ENCODE data around the gene DNAH1.

Gene DNAH1

DNA sequence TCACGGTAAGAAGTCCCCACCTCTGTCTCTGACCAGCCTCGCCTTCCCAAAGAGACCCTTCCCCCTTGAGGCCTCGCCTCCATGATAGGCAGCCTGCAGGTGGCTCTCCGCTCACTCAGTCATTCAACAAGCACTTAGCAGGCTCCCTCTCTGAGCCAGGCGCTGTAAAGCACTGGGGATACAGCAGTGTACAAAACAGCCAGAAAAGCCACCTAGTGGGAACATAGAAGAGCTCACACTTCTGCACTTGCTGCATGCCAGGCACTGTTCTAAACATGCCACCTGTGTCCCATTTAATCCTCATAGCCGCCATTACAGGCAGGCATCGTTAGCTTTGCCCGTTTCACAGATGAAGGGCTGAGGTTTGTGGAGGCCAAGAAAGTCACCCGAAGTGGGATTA lies 72.8 kb downstream of the DNAH1 start:
- Histone ChIP-seq H3F3A (ENCODE audit: insufficient read depth) (no peaks in the 10 kb centered on the region), H3K27ac (ENCODE audit: low read depth, low read length) (no peak overlapping the region), H3K9me3 (ENCODE audit: insufficient read depth, low read length) (no peaks in the 10 kb centered on the region)

DNA sequence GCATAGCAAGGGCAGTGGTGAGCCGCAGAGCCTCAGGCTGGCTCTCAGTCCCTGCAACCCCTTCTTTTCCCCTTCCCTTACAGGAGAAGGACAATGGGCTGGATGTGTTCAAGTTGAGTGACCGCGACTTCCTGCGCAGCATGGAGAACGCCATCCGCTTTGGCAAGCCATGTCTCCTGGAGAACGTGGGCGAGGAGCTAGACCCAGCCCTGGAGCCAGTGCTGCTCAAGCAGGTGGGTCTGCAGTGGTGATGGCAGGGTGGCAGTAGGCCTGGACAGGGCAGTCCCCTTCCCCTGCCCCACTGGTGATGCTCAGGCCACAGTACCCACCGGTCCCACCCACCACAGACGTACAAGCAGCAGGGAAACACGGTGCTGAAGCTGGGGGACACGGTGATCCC lies 75.0 kb downstream of the DNAH1 start:
- H3K4me2 ChIP-seq (ENCODE audit: low read depth, low read length, poor library complexity, severe bottlenecking), result no peak overlapping the region
- no peak overlapping the region for H3K27ac ChIP-seq (ENCODE audit: low read depth, low read length)
- H2AFZ ChIP-seq (ENCODE audit: low read depth, low read length, severe bottlenecking), result no peak overlapping the region
- H3K79me2 ChIP-seq (ENCODE audit: insufficient read depth, low read length), result no peaks in the 10 kb centered on the region
- H3K4me3 ChIP-seq (ENCODE audit: insufficient read depth, low read length, poor library complexity, severe bottlenecking), result no peak overlapping the region
- H4K20me1 ChIP-seq (ENCODE audit: low read depth, low read length), result no peaks in the 10 kb centered on the region
- no peak overlapping the region for H3K9ac ChIP-seq (ENCODE audit: low read length)
- H3K27me3 ChIP-seq (ENCODE audit: low read length), result no peaks in the 10 kb centered on the region
- H3K9me2 ChIP-seq (replicated peaks; ENCODE audit: insufficient read depth, low read length), result no peaks in the 10 kb centered on the region
- TF ChIP-seq EZH2phosphoT487 (conservative IDR thresholded peaks at IDR 0.05; ENCODE audit: low read length), result no peak
- TF ChIP-seq, protein P1, sequence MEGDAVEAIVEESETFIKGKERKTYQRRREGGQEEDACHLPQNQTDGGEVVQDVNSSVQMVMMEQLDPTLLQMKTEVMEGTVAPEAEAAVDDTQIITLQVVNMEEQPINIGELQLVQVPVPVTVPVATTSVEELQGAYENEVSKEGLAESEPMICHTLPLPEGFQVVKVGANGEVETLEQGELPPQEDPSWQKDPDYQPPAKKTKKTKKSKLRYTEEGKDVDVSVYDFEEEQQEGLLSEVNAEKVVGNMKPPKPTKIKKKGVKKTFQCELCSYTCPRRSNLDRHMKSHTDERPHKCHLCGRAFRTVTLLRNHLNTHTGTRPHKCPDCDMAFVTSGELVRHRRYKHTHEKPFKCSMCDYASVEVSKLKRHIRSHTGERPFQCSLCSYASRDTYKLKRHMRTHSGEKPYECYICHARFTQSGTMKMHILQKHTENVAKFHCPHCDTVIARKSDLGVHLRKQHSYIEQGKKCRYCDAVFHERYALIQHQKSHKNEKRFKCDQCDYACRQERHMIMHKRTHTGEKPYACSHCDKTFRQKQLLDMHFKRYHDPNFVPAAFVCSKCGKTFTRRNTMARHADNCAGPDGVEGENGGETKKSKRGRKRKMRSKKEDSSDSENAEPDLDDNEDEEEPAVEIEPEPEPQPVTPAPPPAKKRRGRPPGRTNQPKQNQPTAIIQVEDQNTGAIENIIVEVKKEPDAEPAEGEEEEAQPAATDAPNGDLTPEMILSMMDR (IDR thresholded peaks at IDR 0.05; ENCODE audit: insufficient read depth, low read length, poor library complexity, severe bottlenecking), result no peak
- no peaks in the 10 kb centered on the region for H3K9me3 ChIP-seq (ENCODE audit: insufficient read depth, low read length)
- no peaks in the 10 kb centered on the region for H3F3A ChIP-seq (ENCODE audit: insufficient read depth)
- H3K36me3 ChIP-seq (ENCODE audit: low read length), result no peaks in the 10 kb centered on the region

More for the DNA sequence above, 72.8 kb downstream of the DNAH1 start:
- Histone ChIP-seq H3K27me3 (ENCODE audit: low read length) (no peaks in the 10 kb centered on the region), H4K20me1 (ENCODE audit: low read depth, low read length) (no peaks in the 10 kb centered on the region), H3K4me2 (ENCODE audit: low read depth, low read length, poor library complexity, severe bottlenecking) (no peak overlapping the region), H3K9me2 (replicated peaks; ENCODE audit: insufficient read depth, low read length) (no peaks in the 10 kb centered on the region), H3K9ac (ENCODE audit: low read length) (no peak overlapping the region), H3K4me3 (ENCODE audit: insufficient read depth, low read length, poor library complexity, severe bottlenecking) (no peak overlapping the region), H2AFZ (ENCODE audit: low read depth, low read length, severe bottlenecking) (no peak overlapping the region), H3K36me3 (ENCODE audit: low read length) (no peaks in the 10 kb centered on the region), H3K79me2 (ENCODE audit: insufficient read depth, low read length) (no peaks in the 10 kb centered on the region)
- TF ChIP-seq, protein P1 (IDR thresholded peaks at IDR 0.05; ENCODE audit: insufficient read depth, low read length, poor library complexity, severe bottlenecking), result no peak
- no peak for TF ChIP-seq EZH2phosphoT487 (conservative IDR thresholded peaks at IDR 0.05; ENCODE audit: low read length)

DNA sequence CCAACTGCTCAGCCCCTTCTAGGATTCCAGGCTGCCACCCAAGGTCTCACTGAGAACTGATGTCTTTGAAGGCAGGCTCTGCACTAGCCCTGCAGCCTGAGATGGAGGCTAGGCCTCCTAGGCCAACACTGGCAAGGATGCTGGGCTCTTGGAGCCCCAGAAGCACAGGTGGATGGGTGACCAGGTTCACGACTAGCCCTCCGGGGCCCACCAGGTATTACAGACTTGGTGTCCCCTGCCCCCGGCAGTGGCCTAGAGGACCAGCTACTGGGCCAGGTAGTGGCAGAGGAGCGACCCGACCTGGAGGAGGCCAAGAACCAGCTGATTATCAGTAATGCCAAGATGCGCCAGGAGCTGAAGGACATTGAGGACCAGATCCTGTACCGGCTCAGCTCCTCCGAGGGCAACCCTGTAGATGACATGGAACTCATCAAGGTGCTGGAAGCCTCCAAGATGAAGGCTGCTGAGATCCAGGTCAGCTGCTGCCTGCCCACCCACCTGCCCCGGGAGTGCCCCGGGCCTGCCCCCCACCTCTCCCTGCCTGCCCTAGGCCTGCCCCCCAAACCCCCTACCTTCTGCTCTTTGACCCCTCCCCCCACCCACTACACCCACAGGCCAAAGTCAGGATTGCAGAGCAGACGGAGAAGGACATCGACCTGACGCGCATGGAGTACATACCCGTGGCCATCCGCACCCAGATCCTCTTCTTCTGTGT lies 76.3 kb downstream of the DNAH1 start:
- Histone ChIP-seq H3K4me2 (ENCODE audit: low read depth, low read length, poor library complexity, severe bottlenecking) (no peak overlapping the region), H3K79me2 (ENCODE audit: insufficient read depth, low read length) (no peaks in the 10 kb centered on the region), H2AFZ (ENCODE audit: low read depth, low read length, severe bottlenecking) (no peak overlapping the region), H3K27me3 (ENCODE audit: low read length) (no peaks in the 10 kb centered on the region), H3K9ac (ENCODE audit: low read length) (no peak overlapping the region), H4K20me1 (ENCODE audit: low read depth, low read length) (no peaks in the 10 kb centered on the region), H3K9me3 (ENCODE audit: insufficient read depth, low read length) (no peaks in the 10 kb centered on the region), H3K27ac (ENCODE audit: low read depth, low read length) (no peak overlapping the region), H3K36me3 (ENCODE audit: low read length) (no peaks in the 10 kb centered on the region), H3K4me3 (ENCODE audit: insufficient read depth, low read length, poor library complexity, severe bottlenecking) (no peak overlapping the region), H3F3A (ENCODE audit: insufficient read depth) (no peaks in the 10 kb centered on the region), H3K9me2 (replicated peaks; ENCODE audit: insufficient read depth, low read length) (no peaks in the 10 kb centered on the region)
- no peak for TF ChIP-seq EZH2phosphoT487 (conservative IDR thresholded peaks at IDR 0.05; ENCODE audit: low read length)
- TF ChIP-seq, protein P1 (IDR thresholded peaks at IDR 0.05; ENCODE audit: insufficient read depth, low read length, poor library complexity, severe bottlenecking), result no peak

All from SU-DHL-6 (cell line).